ENCODE data around the gene KLHL4.

- no peak for TF ChIP-seq ZFX (CRISPR knock-in tag; IDR thresholded peaks at IDR 0.05)
- TF ChIP-seq GABPB1 (CRISPR knock-in tag; IDR thresholded peaks at IDR 0.05) = no peak
- TF ChIP-seq TCF7L2 (IDR thresholded peaks at IDR 0.05; ENCODE audit: low read depth, low read length) = no peak
- TF ChIP-seq, protein P1, sequence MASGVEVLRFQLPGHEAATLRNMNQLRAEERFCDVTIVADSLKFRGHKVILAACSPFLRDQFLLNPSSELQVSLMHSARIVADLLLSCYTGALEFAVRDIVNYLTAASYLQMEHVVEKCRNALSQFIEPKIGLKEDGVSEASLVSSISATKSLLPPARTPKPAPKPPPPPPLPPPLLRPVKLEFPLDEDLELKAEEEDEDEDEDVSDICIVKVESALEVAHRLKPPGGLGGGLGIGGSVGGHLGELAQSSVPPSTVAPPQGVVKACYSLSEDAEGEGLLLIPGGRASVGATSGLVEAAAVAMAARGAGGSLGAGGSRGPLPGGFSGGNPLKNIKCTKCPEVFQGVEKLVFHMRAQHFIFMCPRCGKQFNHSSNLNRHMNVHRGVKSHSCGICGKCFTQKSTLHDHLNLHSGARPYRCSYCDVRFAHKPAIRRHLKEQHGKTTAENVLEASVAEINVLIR (CRISPR knock-in tag; IDR thresholded peaks at IDR 0.05) = no peak
- TF ChIP-seq, protein P2, sequence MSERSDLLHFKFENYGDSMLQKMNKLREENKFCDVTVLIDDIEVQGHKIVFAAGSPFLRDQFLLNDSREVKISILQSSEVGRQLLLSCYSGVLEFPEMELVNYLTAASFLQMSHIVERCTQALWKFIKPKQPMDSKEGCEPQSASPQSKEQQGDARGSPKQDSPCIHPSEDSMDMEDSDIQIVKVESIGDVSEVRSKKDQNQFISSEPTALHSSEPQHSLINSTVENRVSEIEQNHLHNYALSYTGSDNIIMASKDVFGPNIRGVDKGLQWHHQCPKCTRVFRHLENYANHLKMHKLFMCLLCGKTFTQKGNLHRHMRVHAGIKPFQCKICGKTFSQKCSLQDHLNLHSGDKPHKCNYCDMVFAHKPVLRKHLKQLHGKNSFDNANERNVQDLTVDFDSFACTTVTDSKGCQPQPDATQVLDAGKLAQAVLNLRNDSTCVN (CRISPR knock-in tag; IDR thresholded peaks at IDR 0.05) = no peak
- no peak for TF ChIP-seq MAFF (IDR thresholded peaks at IDR 0.05; ENCODE audit: low read length)
- no peak for TF ChIP-seq ZNF561 (CRISPR knock-in tag; conservative IDR thresholded peaks at IDR 0.05)
- TF ChIP-seq, protein P3, sequence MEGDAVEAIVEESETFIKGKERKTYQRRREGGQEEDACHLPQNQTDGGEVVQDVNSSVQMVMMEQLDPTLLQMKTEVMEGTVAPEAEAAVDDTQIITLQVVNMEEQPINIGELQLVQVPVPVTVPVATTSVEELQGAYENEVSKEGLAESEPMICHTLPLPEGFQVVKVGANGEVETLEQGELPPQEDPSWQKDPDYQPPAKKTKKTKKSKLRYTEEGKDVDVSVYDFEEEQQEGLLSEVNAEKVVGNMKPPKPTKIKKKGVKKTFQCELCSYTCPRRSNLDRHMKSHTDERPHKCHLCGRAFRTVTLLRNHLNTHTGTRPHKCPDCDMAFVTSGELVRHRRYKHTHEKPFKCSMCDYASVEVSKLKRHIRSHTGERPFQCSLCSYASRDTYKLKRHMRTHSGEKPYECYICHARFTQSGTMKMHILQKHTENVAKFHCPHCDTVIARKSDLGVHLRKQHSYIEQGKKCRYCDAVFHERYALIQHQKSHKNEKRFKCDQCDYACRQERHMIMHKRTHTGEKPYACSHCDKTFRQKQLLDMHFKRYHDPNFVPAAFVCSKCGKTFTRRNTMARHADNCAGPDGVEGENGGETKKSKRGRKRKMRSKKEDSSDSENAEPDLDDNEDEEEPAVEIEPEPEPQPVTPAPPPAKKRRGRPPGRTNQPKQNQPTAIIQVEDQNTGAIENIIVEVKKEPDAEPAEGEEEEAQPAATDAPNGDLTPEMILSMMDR (IDR thresholded peaks at IDR 0.05 in 2 of 3, conservative IDR thresholded peaks at IDR 0.05 in 1 of 3; ENCODE audit: insufficient read depth in 2 of 3, low read depth in 1 of 3, low read length in 3 of 3) = no peak
- no peak for TF ChIP-seq POLR2A (conservative IDR thresholded peaks at IDR 0.05)
- no peak for TF ChIP-seq KDM1A (IDR thresholded peaks at IDR 0.05)
- TF ChIP-seq, protein P4, sequence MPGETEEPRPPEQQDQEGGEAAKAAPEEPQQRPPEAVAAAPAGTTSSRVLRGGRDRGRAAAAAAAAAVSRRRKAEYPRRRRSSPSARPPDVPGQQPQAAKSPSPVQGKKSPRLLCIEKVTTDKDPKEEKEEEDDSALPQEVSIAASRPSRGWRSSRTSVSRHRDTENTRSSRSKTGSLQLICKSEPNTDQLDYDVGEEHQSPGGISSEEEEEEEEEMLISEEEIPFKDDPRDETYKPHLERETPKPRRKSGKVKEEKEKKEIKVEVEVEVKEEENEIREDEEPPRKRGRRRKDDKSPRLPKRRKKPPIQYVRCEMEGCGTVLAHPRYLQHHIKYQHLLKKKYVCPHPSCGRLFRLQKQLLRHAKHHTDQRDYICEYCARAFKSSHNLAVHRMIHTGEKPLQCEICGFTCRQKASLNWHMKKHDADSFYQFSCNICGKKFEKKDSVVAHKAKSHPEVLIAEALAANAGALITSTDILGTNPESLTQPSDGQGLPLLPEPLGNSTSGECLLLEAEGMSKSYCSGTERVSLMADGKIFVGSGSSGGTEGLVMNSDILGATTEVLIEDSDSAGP (CRISPR knock-in tag; IDR thresholded peaks at IDR 0.05) = no peak
These were observed 185.2 kb downstream of the KLHL4 start for GRCh38 chrX:87702795-87703194.

All from K562 (cell line).